DND-41 (cell line): ENCODE results near the gene CFAP20DC.
"Not testable (repeated sequence)": the region's sequence is repeated elsewhere in the genome, so short reads cannot be mapped to it uniquely, and the experiment has no call there.

Experiments used
- ATAC-seq: fragments of 200-7000 bp; cut with Tn5 transposase; 3 replicates; pipeline ENCODE4 v1.9.1; 2021; ENCODE audit warnings: low read depth; ENCODE audit not compliant: insufficient read depth
- DNase-seq: peaks from one replicate; pipeline ENCODE4 v3.0.0-alpha.2; 2020
- H2AFZ ChIP-seq: 2 replicates; pipeline ENCODE4 v1.6.0; 2012; ENCODE audit warnings: low read depth, low read length
- H3K27ac ChIP-seq: 2 replicates; pipeline ENCODE4 v1.5.1; 2012; ENCODE audit warnings: low read length, inconsistent platforms
- H3K27me3 ChIP-seq: fragments of 200-600 bp; sonication (generic); 2 replicates; pipeline ENCODE4 v1.6.0; 2012; ENCODE audit warnings: low read length, mild to moderate bottlenecking, inconsistent platforms; ENCODE audit not compliant: insufficient read depth, poor library complexity
- H3K36me3 ChIP-seq: 2 replicates; pipeline ENCODE4 v1.5.1; 2012; ENCODE audit warnings: low read length, inconsistent platforms; ENCODE audit not compliant: insufficient read depth
- H3K4me1 ChIP-seq: 2 replicates; pipeline ENCODE4 v1.5.1; 2012; ENCODE audit warnings: mild to moderate bottlenecking, low read length; ENCODE audit not compliant: insufficient read depth
- H3K4me2 ChIP-seq: 2 replicates; pipeline ENCODE4 v1.6.0; 2012; ENCODE audit warnings: mild to moderate bottlenecking, moderate library complexity, low read length, inconsistent platforms; ENCODE audit not compliant: insufficient read depth
- H3K4me3 ChIP-seq, 2 experiments: fragments of 200-600 bp in 1 of 2; shearing (Covaris generic) in 1 of 2; 2 replicates each; pipeline ENCODE4 v1.5.1; 2012 to 2016; ENCODE audit warnings: inconsistent platforms in 2 of 2, low read length in 2 of 2, mild to moderate bottlenecking in 2 of 2, low read depth in 1 of 2, moderate library complexity in 1 of 2
- H3K79me2 ChIP-seq: 2 replicates; pipeline ENCODE4 v1.6.0; 2012; ENCODE audit warnings: low read length, inconsistent platforms; ENCODE audit not compliant: insufficient read depth
- H3K9ac ChIP-seq: 2 replicates; pipeline ENCODE4 v1.6.0; 2012; ENCODE audit warnings: low read depth, mild to moderate bottlenecking, inconsistent platforms, low read length, moderate library complexity
- H3K9me3 ChIP-seq: 2 replicates; pipeline ENCODE4 v1.5.1; 2012; ENCODE audit warnings: low read length, moderate library complexity, mild to moderate bottlenecking, inconsistent platforms; ENCODE audit not compliant: insufficient read depth, severe bottlenecking
- H4K20me1 ChIP-seq: 2 replicates; pipeline ENCODE4 v1.6.0; 2012; ENCODE audit warnings: low read length; ENCODE audit not compliant: insufficient read depth
- CTCF ChIP-seq: IDR thresholded peaks from 2 replicates; pipeline ENCODE4 v1.5.1; 2012; ENCODE audit warnings: borderline replicate concordance, low read length, moderate library complexity, mild to moderate bottlenecking; ENCODE audit not compliant: poor library complexity, severe bottlenecking; ENCODE audit errors: extremely low read depth
- EZH2 ChIP-seq: IDR thresholded peaks from 3 replicates; pipeline ENCODE4 v1.6.1; 2012; ENCODE audit warnings: borderline replicate concordance, low read depth, mild to moderate bottlenecking, moderate library complexity, low read length, inconsistent platforms; ENCODE audit not compliant: severe bottlenecking

CFAP20DC gene

GRCh38 chr3:58899159-58899952 lies 150.5 kb downstream of the CFAP20DC start:
- H3K27ac ChIP-seq: no peak overlapping the region
- no peaks in the 10 kb centered on the region for H3K9me3 ChIP-seq
- no peaks in the 10 kb centered on the region for H3K36me3 ChIP-seq
- H3K4me3 ChIP-seq: no peak overlapping the region
- no peaks in the 10 kb centered on the region for H3K4me1 ChIP-seq
- H2AFZ ChIP-seq: no peak overlapping the region
- H4K20me1 ChIP-seq: no peaks in the 10 kb centered on the region
- no peak overlapping the region for H3K9ac ChIP-seq
- H3K27me3 ChIP-seq: peaks cover 2% of the 10 kb centered on the region
- TF ChIP-seq EZH2 (no peak), CTCF (no peak)
- ATAC-seq (no peak), DNase-seq (no peak)
- no peaks in the 10 kb centered on the region for H3K79me2 ChIP-seq
- no peak overlapping the region for H3K4me2 ChIP-seq

DNA sequence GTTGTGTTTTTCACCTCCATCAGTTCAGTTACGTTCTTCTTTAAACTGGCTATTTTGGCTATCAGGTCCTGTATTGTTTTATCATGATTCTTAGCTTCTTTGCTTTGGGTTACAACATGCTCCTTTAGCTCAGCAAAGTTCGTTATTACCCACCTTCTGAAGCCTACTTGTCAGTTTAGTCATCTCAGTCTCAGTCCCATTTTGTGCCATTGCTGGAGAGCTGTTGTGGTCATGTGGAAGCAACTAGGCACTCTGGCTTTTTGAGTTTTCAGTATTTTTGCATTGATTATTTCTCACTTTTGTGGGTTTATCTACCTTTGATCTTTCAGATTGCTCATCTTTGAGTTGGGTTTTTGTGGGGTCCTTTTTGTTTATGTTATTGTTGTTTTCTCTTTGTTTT lies 151.3 kb downstream of the CFAP20DC start:
- TF ChIP-seq CTCF (no peak), EZH2 (no peak)

DNA sequence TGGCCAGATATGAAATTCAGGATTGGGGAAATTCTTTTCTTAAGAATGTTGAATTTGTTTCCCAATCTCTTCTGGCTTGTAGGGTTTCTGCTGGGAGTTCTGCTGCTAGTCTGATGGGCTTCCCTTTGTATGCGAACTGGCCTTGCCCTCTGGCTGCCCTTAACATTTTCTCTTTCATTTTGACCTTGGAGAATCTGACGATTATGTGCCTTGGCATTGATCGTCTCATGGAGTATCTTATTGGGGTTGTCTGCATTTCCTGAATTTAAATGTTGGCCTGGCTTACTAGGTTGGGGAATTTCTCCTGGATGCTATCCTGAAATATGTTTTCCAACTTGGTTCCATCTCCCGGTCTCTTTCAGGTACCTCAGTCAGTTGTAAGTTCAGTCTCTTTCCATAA lies 152.2 kb downstream of the CFAP20DC start:
- DNase-seq: no peak
- H3K36me3 ChIP-seq: no peaks in the 10 kb centered on the region
- H3K9ac ChIP-seq: no peak overlapping the region
- no peak for TF ChIP-seq CTCF
- TF ChIP-seq EZH2: no peak
- no peaks in the 10 kb centered on the region for H4K20me1 ChIP-seq
- H3K9me3 ChIP-seq: no peaks in the 10 kb centered on the region
- no peak for ATAC-seq
- no peak overlapping the region for H3K4me3 ChIP-seq
- peaks cover 2% of the 10 kb centered on the region for H3K27me3 ChIP-seq
- H3K79me2 ChIP-seq: no peaks in the 10 kb centered on the region
- H3K27ac ChIP-seq: no peak overlapping the region
- H2AFZ ChIP-seq: no peak overlapping the region
- no peak overlapping the region for H3K4me2 ChIP-seq
- no peaks in the 10 kb centered on the region for H3K4me1 ChIP-seq

More for the DNA sequence above, 151.3 kb downstream of the CFAP20DC start:
- H3K27ac ChIP-seq: no peak overlapping the region
- no peak overlapping the region for H3K9ac ChIP-seq
- ATAC-seq (no peak), DNase-seq (no peak)
- no peaks in the 10 kb centered on the region for H3K4me1 ChIP-seq
- peaks cover 2% of the 10 kb centered on the region for H3K27me3 ChIP-seq
- H2AFZ ChIP-seq: no peak overlapping the region
- H3K4me3 ChIP-seq: no peak overlapping the region
- H3K9me3 ChIP-seq: no peaks in the 10 kb centered on the region
- H3K36me3 ChIP-seq: no peaks in the 10 kb centered on the region
- no peaks in the 10 kb centered on the region for H4K20me1 ChIP-seq
- no peak overlapping the region for H3K4me2 ChIP-seq
- no peaks in the 10 kb centered on the region for H3K79me2 ChIP-seq

GRCh38 chr3:58895678-58896077 lies 154.1 kb downstream of the CFAP20DC start:
- not testable (repeated sequence) for H4K20me1 ChIP-seq, H3K27me3 ChIP-seq, H3K36me3 ChIP-seq, H3K4me2 ChIP-seq, H2AFZ ChIP-seq, ATAC-seq, DNase-seq, H3K27ac ChIP-seq, H3K79me2 ChIP-seq, H3K4me3 ChIP-seq, H3K9ac ChIP-seq, H3K4me1 ChIP-seq, H3K9me3 ChIP-seq

DNA sequence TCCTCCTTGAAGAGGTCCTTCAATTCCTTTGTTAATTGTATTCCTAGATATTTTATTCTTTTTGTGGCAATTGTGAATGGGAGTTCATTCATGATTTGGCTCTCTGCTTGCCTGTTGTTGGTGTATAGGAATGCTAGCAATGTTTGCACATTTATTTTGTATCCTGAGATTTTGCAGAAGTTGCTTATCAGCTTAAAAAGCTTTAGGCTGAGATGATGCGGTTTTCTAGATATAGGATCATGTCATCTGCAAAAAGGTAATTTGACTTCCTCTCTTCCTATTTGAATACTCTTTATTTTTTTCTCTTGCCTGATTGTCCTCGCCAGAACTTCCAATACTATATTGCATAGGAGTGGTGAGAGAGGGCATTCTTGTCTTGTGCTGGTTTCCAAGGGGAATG lies 157.3 kb downstream of the CFAP20DC start:
- H3K79me2 ChIP-seq: not testable (repeated sequence)

More for the DNA sequence above, 157.3 kb downstream of the CFAP20DC start:
- not testable (repeated sequence) for H3K36me3 ChIP-seq, H3K4me2 ChIP-seq, ATAC-seq, H3K27ac ChIP-seq, H3K27me3 ChIP-seq, H3K9me3 ChIP-seq, H3K4me3 ChIP-seq, H2AFZ ChIP-seq, H3K9ac ChIP-seq, DNase-seq, H4K20me1 ChIP-seq, H3K4me1 ChIP-seq
